NCI-H1694 (cell line): ENCODE data around the gene APCDD1L.

Source experiments
- DNase-seq: peaks from one replicate; lab custom pipeline; 2025; lab: John Stamatoyannopoulos, UW

The APCDD1L gene

DNA sequence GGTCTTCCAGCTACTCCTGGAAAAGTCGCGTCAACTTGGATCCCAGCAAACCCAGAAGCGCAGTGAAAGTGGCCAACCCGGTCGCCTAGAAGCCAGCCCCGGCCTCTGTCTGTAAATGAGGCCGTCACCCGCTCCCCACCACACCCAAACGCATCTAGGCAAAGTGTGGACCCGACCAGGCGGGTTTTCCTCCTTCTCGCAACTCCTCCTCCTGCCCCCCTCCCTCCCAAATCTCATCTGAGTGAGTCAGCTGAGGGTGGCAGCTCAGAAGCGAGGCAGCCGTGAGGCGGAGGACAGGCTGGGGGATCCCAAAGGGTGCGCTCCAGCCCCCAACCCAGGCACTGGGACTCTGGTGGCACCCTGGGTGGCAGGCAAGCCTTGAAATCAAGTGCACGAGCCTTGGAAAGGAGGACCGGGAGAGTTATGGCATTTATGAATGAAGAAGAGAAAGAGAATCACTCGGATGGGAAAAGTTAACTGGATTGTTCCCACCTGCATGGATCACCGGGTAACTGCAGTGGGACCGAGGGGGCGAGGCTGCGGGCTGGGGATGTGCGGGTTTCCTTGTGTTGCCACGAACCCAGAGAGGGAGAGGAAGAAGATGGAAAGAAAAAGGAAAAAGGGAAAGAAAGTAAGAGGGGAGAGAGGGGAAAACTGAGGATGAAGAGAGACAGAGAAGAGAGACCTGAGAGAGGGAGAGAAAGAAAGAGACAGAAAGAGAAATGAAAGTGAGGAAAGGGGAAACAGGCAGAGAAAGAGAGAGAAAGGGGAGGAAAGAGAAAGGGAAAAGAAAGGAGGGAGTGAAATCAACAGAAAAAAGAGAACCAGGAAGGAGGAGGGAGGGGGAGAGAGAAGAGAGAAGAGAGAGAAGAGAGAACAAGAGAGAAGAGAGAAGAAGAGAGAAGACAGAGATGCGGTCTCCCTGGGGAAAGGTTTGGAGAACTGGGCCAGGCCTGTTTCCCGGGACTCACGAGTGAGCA, at the start of gene APCDD1L:
Gene APCDD1L, minus strand, starts transcription at position 167 of the 980 bp plus-strand sequence. CDS start 692 bp downstream, outside the sequence.
- no peak for DNase-seq

DNA sequence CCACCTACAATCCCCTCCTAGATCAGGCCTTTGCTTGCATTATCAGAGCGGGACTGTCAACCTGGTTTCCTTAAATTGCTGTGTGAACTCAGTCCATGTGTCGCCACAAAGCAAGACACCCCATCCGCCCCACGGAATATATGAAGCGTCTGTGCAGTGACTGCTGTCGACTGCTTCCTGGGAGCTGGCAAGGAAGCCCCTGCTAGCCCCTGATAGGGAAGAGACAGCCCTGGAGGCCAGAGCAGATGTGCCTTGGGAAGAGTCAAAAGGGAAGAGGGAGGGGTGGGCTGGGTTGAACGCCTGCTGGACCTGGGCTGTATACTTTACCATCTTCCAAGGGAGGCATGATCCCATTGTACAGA, 44.1 kb upstream of the APCDD1L start:
- DNase-seq, result no peak

DNA sequence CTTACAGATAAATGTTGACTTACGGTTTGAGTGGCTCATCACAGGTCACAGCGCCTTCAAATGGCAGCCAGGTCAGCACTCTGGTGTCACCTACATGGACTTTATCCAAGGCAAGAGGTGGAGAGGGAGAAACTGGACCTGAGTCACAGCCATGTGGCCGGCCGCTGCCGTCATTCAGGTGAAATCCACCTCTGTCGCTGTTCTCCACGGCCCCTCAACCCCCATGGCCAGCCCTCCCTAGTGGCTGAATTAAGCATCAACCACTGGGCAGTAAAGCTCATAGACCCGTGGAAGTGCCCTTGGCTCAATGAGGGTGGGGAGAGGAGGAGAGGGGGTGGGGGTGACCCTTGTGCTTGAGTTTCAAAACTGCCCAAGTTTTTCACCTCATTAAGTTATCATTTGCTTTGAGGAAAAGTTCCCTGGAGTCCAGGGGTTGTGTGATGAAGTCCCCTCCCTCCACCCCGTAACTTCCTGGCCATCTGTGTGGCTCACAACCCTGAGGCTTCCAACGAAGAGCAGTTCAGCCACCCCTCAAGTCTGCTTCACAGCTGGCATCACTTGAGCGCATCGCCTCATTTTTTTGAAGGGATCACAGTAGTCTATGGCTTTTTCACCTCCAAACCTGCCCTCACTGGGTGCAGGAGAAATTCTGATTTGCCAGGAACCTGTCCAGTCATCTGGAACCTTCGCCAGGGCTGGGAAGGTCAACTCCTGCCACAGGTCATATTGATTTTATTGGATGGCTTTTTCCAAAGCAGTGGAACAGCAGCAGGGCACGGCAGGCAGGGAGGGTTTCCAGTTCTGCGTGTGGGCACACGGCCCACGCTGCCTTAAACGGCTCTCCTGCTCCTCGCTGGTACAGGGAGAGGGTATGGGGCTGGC, 43.5 kb upstream of the APCDD1L start:
- no peak for DNase-seq

GRCh38 chr20:58557733-58558342, 42.6 kb upstream of the APCDD1L start:
- no peak for DNase-seq

- DNase-seq, result no peak
Measured at GRCh38 chr20:58556961-58557360, 41.8 kb upstream of the APCDD1L start.

DNA sequence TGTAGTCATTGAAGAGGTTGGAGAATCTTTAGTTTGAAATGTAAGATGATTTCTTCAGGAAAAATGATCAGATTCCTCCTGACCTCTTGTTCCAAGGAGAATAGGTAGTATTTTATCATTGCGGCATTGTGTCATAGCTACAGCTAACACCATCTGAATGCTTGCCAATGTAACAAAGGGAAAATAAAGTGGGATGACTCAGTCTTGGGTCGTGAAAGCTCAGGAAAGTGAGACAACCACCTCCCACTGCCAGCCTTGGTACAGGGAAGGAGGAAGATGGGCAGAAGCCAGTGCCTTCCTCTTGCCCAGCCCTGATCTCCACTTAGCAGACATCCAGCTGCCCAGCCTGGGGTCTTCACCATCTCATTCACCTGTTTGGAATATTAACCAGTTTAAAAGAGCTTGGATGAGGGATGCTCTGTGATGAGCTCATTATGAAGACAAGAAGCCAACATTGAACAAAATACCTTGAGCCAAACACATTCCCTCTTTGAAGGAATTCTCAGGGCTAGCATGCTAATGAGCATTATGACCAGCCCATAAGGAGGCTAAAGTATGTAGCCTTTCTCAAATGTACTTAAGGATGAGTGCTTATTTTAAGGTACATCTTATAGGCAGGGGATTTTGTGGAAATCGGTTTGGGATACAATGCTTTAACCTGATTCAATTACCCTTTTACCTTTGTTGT, 40.0 kb upstream of the APCDD1L start:
- DNase-seq, result no peak

DNA sequence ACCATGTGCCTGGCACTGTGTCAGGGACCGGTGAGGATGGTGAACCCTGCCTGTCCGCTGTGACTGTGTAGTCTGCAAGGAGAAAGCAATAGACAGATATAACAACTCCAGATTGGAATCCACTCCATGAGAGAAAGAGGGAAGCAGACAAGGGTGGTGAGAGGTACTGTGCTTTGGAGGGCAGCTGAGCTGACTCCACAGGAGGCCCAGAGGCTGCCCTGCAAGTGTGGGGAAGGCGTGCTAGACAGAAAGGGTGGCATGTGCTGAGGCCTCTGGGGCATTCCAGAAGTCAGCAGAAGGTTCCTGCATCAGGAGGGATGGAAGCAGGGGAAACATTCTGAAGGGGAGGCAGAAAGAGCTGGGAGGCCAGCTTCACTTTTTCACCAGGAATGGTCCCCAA, 39.3 kb upstream of the APCDD1L start:
- DNase-seq, result no peak

- DNase-seq, result no peak
Measured at GRCh38 chr20:58553841-58554240, 38.6 kb upstream of the APCDD1L start.

DNA sequence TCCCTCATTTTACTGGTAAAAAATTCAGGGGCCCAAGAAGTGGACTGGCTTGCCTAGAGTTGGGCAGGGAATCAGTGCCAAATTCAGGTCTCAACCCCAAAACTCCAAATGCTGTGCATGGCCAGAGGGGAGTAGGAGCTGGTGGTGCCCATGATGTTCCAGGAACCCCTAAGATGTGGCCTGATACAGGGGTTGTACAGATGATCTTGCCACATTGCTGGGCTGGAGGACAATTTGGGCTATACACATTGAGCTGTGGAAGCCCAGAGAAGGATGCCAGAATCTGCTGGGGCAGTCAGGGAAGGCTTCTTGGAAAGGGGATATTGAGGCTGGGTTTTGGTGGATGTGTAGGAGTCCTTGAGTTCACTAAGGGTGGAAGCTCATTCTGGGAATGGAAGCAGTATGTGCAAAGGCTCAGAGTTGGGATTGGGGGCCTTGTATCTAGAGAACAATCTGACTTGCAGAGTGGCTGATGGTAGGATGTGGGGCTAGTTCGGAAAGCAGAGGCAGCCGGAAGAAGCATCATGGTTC, 38.0 kb upstream of the APCDD1L start:
- no peak for DNase-seq

DNA sequence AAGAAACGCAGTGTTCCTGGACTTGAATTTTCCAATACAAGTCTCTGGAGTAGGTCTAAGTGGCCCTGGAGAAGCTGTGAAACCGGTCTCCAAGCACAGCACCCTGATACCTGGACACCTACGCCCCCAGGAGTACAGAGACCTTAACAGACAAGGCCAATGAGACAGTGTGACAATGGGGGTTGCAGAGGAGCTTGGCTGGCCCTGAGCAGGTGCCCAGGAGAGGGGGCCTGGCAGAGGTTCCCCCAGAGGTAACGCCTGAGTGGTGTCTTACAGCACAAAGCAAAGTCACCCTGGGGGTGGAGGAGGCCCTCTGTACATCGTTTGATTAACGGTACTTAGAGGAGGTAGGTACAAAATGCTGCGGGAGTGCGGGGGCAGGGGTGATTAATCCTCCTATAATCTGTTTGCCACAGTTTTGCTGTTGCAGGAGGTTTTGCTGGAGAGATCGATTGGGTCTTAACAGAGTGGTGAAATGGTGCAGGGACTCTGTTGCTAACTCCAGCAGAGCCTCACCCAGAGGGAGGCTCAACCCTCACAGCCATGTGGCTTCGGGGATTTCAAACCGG, 37.3 kb upstream of the APCDD1L start:
- DNase-seq, result no peak

GRCh38 chr20:58551631-58552030, 36.4 kb upstream of the APCDD1L start:
- no peak for DNase-seq

GRCh38 chr20:58550275-58551059, 35.3 kb upstream of the APCDD1L start:
- no peak for DNase-seq

DNA sequence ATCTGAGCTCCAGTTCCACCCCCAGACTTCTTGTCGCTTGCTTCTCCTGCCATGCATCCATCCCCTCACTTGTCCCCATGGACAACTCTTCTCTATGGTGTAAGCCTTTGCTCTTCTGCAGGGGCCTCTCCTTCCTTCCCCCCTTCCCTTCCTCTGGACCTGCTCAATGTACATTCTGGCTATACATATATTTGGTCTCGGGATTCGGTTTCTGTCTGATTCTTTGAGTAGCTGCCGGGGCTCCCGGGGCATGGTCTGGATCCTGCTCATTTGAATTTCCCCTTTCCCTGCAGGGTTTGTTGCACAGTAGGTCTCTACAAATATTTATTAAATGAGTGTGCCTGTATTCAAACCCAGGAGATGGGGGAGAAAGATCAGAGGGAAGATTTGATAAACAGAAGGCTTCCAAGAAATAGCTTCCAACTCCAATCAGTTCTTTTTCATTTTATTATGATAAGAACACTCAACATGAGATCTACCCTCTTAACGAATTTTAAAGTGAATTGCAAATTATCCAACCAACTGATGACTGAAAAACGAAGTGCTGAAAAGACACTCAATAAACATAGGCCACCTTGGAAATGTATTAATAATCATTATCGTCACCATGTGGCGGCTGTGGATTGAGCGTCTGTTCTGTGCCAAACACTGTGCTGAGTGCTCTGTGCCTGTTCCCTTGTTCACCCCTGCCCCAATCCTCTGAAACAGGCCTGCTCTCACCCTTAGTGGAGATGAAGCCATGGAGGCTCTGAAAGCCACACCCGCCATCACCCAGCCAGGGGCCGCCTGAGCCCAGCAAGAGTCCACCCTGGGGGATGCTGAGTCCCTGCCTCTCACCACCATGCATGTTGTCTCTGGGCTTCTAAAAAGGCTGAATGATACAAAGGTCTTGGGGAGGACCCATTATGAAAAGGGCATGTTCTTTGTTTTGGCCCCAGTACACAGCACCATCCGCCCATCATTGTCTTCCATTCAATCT, 34.3 kb upstream of the APCDD1L start:
- no peak for DNase-seq

- no peak for DNase-seq
Measured at GRCh38 chr20:58547623-58548475, 32.6 kb upstream of the APCDD1L start.

DNA sequence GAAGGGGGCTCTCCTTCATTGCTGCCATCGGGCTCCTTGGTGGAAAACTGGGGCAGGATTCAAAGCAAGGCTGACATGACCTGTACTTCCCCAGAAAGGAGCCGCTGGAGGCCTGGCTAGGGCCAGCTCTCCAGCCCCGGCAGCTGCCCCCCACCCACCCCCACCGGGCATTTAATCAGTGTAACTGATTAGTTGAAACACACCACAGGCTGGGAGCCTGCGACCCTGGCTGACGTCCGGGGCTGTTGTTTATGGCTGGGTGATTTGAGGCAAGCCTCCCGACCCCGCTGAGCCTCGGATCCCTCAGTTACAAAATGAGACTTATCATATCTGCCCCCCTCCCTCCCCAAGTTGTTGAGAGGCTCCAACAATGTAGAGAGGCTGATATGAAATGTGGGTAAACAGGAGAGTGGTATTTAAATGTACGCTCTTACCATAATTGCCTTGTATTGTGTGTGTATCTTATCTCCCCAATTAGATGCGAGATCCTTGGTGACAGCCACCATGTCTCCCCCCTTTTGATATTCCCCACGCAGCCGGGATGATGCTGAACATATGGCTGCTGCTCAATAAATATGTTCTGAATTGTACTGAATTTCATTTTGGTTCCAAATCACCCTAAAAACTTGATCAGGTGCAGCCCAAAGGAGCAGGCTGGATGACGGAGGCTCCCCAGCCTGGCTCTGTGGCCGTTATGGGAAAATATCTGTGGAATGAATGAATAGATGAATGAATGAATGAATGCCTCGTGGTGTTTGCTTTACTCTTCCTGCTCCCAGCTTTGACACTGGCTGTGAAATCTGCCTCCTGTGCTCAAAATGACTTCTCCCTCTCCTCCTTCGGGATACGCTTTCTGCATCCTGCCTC, 31.8 kb upstream of the APCDD1L start:
- no peak for DNase-seq

GRCh38 chr20:58546416-58546711, 31.2 kb upstream of the APCDD1L start:
- DNase-seq, result no peak
